HG03045 (cell line): ENCODE results near the gene BLMH.
"Not testable (repeated sequence)": the region's sequence is repeated elsewhere in the genome, so short reads cannot be mapped to it uniquely, and the experiment has no call there.

ENCODE experiments used
- ATAC-seq: cut with Tn5 transposase; IDR thresholded peaks from one replicate; pipeline ENCODE4 v1.9.1; 2021; ENCODE audit warnings: mild to moderate bottlenecking, moderate library complexity; ENCODE audit not compliant: unreplicated experiment

The BLMH gene

DNA sequence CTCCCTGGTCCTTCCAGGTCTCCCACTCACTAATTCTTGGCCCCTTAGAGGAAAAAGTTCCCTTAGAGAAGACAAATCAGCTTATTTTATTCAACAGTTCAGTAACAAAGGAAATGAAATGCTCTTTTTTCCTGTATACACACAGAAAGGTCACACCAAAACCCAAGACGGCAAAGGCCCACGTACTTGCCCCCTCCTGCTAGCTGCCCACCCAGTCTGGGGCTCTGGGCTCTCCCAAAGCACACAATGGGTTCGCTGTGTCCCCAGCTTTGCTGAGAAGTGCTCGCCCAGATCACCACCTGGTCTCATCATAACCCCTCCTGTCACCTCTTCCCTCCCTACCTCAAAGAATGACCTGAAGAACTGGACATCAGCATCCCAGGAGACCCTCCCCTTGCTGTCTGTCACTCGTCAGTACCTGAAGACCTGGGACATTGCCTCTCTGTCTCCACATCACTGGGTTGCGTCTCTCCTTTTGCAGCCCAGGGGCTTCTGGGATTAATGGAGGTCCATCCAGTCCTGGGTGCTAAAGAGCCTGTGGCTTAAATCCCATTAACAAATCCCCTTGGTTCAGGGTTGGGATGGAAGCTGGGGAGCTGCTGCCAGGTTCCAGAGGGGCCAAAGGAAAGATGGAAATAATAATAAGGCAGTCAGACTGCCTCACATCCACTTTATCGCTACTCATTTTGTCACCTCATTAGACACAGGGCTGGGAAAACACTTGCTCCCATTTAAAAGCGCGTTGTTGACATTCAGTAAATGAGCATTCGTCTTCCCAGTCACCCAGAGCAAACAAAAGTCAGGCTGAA is 59.5 kb downstream of the BLMH start:
- no peak for ATAC-seq

GRCh38 chr17:30230596-30231125 is 61.1 kb downstream of the BLMH start:
- no peak for ATAC-seq

DNA sequence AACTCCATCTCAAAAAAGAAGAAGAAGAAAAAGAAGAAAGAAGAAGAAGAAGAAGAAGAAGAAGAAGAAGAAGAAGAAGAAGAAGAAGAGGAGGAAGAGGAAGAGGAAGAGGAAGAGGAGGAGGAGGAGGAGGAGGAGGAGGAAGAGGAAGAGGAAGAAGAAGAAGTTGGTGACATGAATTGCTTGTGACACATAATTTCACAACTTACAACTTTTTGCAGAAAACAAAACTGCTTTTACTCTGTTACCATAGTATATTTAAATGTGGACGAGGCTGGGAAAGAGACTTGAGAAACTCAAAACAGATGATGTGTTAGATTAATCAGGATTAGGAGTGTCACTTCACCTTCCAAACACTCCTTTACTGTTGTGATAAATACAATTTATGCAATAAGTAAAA is 61.7 kb downstream of the BLMH start:
- ATAC-seq = not testable (repeated sequence)

- no peak for ATAC-seq
These were observed 62.7 kb downstream of the BLMH start for GRCh38 chr17:30229012-30229411.

DNA sequence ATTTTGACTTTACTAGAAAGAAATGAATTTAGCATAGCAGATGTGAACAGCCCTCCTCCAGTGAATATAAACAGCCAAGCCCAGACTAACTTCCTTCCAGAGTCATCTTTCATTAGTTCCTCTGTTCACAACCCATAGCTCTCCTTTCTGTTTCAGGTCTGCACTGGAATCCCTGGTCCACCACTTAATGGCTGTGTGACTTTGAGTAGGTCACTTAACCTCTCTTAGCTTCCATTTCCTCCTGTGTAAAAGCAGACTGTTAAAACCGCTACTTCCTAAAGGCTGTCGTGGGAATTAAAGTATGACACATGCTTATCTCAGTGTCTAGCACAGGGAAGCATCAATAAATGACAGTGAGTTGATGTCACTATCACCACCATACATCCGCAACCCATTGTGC is 63.7 kb downstream of the BLMH start:
- ATAC-seq = no peak

DNA sequence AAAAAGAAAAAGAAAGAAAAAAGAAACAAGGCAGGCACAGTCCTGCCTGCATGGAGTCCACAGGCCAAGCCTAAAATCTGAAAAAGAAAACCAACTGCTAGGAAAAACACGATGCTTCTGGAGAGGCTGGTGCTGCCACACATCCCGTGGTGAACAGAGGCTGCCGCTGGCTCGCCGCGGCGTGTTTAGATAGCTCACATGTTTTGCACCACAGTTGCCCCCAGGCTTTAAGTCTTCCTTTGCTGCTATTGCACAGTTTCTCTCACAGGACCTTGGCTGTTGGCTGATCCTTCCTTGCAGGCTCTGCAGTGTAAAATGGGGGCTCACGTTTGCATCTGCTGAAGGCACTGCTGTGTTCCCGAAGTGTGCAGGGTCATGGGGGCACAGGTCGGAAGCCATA is 64.9 kb downstream of the BLMH start:
- no peak for ATAC-seq

- no peak for ATAC-seq
These were observed 65.7 kb downstream of the BLMH start for GRCh38 chr17:30225919-30226553.

- no peak for ATAC-seq
These were observed 66.6 kb downstream of the BLMH start for GRCh38 chr17:30225112-30225511.

- ATAC-seq = no peak
These were observed 67.3 kb downstream of the BLMH start for GRCh38 chr17:30224419-30224960.

GRCh38 chr17:30222721-30223175 is 69.0 kb downstream of the BLMH start:
- ATAC-seq = no peak

DNA sequence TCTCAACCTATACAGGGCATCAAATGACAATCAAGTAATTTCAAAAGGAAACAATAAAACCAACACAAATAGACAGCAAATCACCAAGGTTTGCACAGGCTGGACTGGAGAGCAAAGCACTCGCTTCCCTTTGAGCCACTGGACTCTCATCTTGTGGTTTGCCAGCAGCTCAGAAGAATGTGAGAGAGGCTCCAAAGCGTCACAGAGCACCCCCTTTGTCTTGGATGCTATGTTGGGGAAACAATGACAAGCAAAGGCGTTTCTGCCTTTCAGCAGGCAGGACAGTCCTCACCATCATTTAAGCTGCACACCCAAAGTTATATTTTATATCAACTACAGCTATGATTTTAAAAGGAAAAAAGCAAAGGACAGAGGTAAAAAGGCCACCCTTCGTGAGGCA is 69.5 kb downstream of the BLMH start:
- ATAC-seq = no peak

GRCh38 chr17:30221346-30221745 is 70.4 kb downstream of the BLMH start:
- ATAC-seq = no peak

GRCh38 chr17:30220414-30220813 is 71.3 kb downstream of the BLMH start:
- ATAC-seq = no peak

GRCh38 chr17:30219833-30220232 is 71.9 kb downstream of the BLMH start:
- ATAC-seq = no peak

DNA sequence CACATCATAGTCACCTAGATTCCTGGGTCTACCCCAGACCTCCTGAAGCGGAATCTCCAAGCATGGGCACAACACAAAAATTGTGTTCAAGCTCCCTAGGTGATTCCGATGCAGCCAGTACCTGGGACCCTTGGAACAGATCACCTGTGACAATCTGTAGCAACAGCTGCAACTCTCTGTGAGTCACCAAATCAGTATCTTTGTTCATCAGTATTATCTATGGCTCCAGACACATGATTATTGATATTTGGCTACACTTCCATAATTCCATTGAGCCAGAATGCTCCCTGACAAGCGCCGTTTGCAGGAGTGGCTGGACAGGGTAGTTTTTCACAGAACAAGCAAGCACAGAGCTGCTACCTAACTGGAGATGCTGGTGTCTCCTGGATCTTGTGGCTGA is 72.4 kb downstream of the BLMH start:
- ATAC-seq = no peak

DNA sequence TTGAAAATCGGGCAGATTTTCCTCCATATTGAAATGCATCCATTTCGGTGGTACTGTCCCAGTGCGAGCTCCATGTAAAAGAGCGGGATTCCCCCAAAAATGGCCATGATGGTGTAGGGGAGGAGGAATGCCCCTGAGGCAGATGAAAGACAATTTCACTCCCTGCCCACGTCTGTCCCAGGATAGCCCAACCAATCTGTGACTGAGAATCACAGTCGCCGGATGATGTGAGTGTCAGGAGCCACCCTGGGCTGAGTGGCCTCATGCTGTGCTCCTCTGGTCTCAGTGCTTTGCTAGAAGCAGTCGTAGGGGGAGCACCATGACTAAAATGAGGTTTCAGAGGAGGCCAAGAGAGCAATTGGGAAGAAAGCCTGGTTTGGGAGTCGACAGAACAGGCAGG is 72.9 kb downstream of the BLMH start:
- peak; percentile 47 for ATAC-seq

- no peak for ATAC-seq
These were observed 73.9 kb downstream of the BLMH start for GRCh38 chr17:30217746-30218245.

DNA sequence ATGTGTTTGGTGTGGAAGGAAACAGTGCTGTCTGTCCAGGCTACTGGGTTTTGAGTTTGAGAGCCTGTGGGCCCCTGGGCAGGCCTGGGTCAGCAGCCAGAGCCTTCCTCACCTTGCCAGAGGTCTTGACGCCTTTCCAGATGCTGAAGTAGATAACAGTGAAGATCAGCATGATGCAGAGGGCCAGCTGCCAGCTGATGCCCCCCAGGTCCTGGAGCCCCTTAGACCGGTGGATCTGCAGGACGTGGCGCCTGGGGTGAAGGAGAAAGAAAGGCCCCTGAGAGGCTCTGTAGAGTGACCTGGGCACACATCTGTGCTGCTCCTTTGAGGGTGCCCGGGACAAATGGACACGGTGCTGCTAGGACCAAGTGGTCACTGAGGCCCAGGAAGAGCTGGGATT is 74.7 kb downstream of the BLMH start:
- ATAC-seq = no peak

- ATAC-seq = peak; percentile 73
These were observed 79.0 kb downstream of the BLMH start for GRCh38 chr17:30212750-30213149.

GRCh38 chr17:30211371-30211770 is 80.4 kb downstream of the BLMH start:
- no peak for ATAC-seq

DNA sequence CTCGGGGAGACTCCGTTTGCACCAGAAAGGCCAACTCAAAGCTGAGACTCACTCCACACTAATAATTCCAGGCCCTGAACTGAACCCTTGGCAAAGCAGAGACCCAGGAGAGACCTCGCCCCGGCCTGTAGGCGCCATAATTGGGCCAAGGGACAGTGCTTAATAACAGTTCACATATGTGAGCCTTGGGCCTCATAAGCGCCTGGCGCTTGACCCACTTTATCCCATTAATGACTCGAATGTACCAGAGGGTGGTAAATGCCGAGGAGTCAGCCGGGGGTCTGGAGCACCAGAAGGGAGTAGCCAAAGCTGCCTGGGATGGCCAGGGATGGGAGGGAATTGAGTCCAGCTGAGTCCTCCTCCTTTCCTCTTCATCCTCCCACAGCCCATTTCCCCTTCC is 80.8 kb downstream of the BLMH start:
- no peak for ATAC-seq

GRCh38 chr17:30210366-30210765 is 81.4 kb downstream of the BLMH start:
- ATAC-seq = no peak
